ENCODE data around the gene MEF2B.

DNA sequence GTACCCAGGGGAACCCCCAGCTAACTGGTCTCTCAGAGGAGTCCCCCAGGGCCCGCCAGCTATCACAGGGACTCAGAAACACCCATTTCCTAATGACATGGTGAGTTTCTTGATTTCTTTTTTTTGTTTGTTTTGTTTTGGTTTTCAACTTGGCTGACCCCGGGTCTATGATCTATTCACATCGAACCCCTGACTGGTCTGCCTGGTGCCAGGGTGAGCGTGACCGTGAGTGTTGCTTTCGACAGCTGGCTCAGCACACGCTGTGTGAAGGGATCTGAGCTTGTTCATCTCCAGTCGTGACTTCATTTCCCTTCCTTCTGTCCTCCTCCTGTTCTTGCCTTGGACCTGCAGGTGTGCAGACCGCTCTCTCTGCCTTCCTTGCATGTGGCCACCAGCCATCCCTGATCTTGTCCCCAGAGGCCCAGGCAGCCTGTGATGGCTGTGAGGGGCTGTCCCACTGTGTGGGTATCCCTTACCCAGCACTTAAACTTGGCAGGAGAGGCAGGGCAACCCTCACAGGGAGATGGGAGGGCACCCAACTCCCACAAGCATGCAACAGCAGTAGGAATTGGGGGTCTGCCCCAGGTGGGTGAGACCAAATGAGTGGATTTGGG is 58.0 kb downstream of the MEF2B start:
- TF ChIP-seq POLR2A (IDR thresholded peaks at IDR 0.05) (no peak), EP300 (IDR thresholded peaks at IDR 0.05) (no peak), POLR2AphosphoS5 (IDR thresholded peaks at IDR 0.05) (no peak)
- TF ChIP-seq, protein P1, sequence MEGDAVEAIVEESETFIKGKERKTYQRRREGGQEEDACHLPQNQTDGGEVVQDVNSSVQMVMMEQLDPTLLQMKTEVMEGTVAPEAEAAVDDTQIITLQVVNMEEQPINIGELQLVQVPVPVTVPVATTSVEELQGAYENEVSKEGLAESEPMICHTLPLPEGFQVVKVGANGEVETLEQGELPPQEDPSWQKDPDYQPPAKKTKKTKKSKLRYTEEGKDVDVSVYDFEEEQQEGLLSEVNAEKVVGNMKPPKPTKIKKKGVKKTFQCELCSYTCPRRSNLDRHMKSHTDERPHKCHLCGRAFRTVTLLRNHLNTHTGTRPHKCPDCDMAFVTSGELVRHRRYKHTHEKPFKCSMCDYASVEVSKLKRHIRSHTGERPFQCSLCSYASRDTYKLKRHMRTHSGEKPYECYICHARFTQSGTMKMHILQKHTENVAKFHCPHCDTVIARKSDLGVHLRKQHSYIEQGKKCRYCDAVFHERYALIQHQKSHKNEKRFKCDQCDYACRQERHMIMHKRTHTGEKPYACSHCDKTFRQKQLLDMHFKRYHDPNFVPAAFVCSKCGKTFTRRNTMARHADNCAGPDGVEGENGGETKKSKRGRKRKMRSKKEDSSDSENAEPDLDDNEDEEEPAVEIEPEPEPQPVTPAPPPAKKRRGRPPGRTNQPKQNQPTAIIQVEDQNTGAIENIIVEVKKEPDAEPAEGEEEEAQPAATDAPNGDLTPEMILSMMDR (IDR thresholded peaks at IDR 0.05) = no peak
